OCI-LY7 (cell line): ENCODE measurements around the gene H2BW2. TPM values are rescaled to one million over a fixed set of nuclear protein-coding genes. Genes with fewer than 3 reads are reported as not detected.

Experiments
- Bru-seq: library from RNA; stranded (reverse); fragments of 400-500 nt; gene quantifications from one replicate; lab custom pipeline; 2021; lab: Mats Ljungman, UMichigan
- BruChase-seq, 2 experiments: library from RNA; stranded (reverse); fragments of 400-500 nt; gene quantifications; one replicate each; lab custom pipeline; 2021; lab: Mats Ljungman, UMichigan
- BruUV-seq: library from RNA; stranded (reverse); fragments of 400-500 nt; replicated peaks from 2 replicates; lab custom pipeline; 2021; lab: Mats Ljungman, UMichigan
- CTCF ChIA-PET: fragments of 300-600 bp; sonication (Branson Sonifier 250); formaldehyde crosslinking; loops from one replicate; lab custom pipeline; 2022; ENCODE audit warnings: antibody characterized with exemption; ENCODE audit not compliant: unreplicated experiment; lab: Charles Lee
- POLR2A ChIA-PET: fragments of 300-600 bp; sonication (Branson Sonifier 250); formaldehyde crosslinking; loops from one replicate; lab custom pipeline; 2022; ENCODE audit warnings: antibody characterized with exemption; lab: Charles Lee
- DNase-seq: peaks from one replicate; pipeline ENCODE4 v3.0.0-alpha.2; 2015; ENCODE audit warnings: low spot score
- H2AFZ ChIP-seq: fragments of 200-600 bp; sonication (generic), shearing (Covaris generic); 2 replicates; pipeline ENCODE4 v1.6.1; 2014; ENCODE audit warnings: mild to moderate bottlenecking, antibody characterized with exemption, low read length, moderate library complexity
- H3K27ac ChIP-seq: fragments of 200-600 bp; sonication (generic); 2 replicates; pipeline ENCODE4 v1.5.1; 2014; ENCODE audit warnings: mixed run types, low read depth, mild to moderate bottlenecking, moderate library complexity, low read length, inconsistent platforms; ENCODE audit not compliant: poor library complexity, severe bottlenecking
- H3K36me3 ChIP-seq: fragments of 200-600 bp; sonication (generic); 2 replicates; pipeline ENCODE4 v1.6.1; 2014; ENCODE audit warnings: mild to moderate bottlenecking, antibody characterized with exemption, low read length, moderate library complexity, mixed read lengths; ENCODE audit not compliant: insufficient read depth
- H3K4me1 ChIP-seq: fragments of 200-600 bp; sonication (generic); 2 replicates; pipeline ENCODE4 v1.5.1; 2014; ENCODE audit warnings: mild to moderate bottlenecking, low read length; ENCODE audit not compliant: insufficient read depth, poor library complexity, severe bottlenecking
- H3K4me2 ChIP-seq: fragments of 200-600 bp; sonication (generic); 2 replicates; pipeline ENCODE4 v1.6.1; 2014; ENCODE audit warnings: mild to moderate bottlenecking, low read length
- H3K4me3 ChIP-seq: fragments of 200-600 bp; sonication (generic); 2 replicates; pipeline ENCODE4 v1.5.1; 2014; ENCODE audit warnings: mild to moderate bottlenecking, low read depth, low read length; ENCODE audit not compliant: poor library complexity, severe bottlenecking
- H3K79me2 ChIP-seq: fragments of 200-600 bp; sonication (generic); 2 replicates; pipeline ENCODE4 v1.6.1; 2016; ENCODE audit warnings: low read depth, mild to moderate bottlenecking, low read length, moderate library complexity, mixed read lengths; ENCODE audit not compliant: insufficient read depth
- H3K9me2 ChIP-seq: fragments of 200-600 bp; sonication (generic); 2 replicates; pipeline ENCODE4 v1.6.1; 2016; ENCODE audit warnings: mild to moderate bottlenecking, low read length, mixed read lengths; ENCODE audit not compliant: insufficient read depth
- H3K9me3 ChIP-seq: fragments of 200-600 bp; sonication (generic); 2 replicates; pipeline ENCODE4 v1.6.1; 2014; ENCODE audit warnings: mild to moderate bottlenecking, mixed run types, low read length, mixed read lengths
- H4K20me1 ChIP-seq: fragments of 200-600 bp; sonication (generic); 2 replicates; pipeline ENCODE4 v1.6.1; 2014; ENCODE audit warnings: mild to moderate bottlenecking, antibody characterized with exemption, low read length, moderate library complexity, mixed read lengths; ENCODE audit not compliant: insufficient read depth
- CTCF ChIP-seq: fragments of 200-600 bp; sonication (generic); conservative IDR thresholded peaks from 2 replicates; pipeline ENCODE4 v1.5.1; 2014; ENCODE audit warnings: mild to moderate bottlenecking, antibody characterized with exemption, low read length, moderate library complexity, mixed read lengths
- EZH2phosphoT487 ChIP-seq: fragments of 200-600 bp; sonication (generic); IDR thresholded peaks from 2 replicates; pipeline ENCODE4 v1.6.1; 2018; ENCODE audit warnings: low read depth, borderline replicate concordance, mild to moderate bottlenecking, mixed run types, antibody characterized with exemption, low read length, moderate library complexity, mixed read lengths
- intact Hi-C: fragments of 100-400 bp; cut with micrococcal nuclease; formaldehyde crosslinking; loops from one replicate; pipeline ENCODE4 v1.10.0; 2022; ENCODE audit not compliant: unreplicated experiment
- long read RNA-seq: library from polyadenylated mRNA; stranded (forward); transcript quantifications from one replicate; pipeline ENCODE4 v2.0.0, GENCODE V29; 2022
- total RNA-seq, 2 experiments: library from RNA; depleted of rRNA in 1 of 2; stranded (reverse); fragments of >200 nt in 1 of 2; shearing (Covaris generic) in 1 of 2; gene quantifications; 2 replicates each; pipeline ENCODE4 v1.2.3, GENCODE V29; 2014 to 2022

Gene H2BW2
- total RNA-seq (2014; rRNA removed; shearing (Covaris generic)) = not detected in 2 replicates
- not detected in 2 replicates for total RNA-seq (2022)
- not detected for Bru-seq, nascent RNA
- BruChase-seq, experiment 1, labeled RNA remaining after a 6-hour chase = not detected
- not detected for BruChase-seq, experiment 2, labeled RNA remaining after a 2-hour chase
- long read RNA-seq = 0 reads

DNA sequence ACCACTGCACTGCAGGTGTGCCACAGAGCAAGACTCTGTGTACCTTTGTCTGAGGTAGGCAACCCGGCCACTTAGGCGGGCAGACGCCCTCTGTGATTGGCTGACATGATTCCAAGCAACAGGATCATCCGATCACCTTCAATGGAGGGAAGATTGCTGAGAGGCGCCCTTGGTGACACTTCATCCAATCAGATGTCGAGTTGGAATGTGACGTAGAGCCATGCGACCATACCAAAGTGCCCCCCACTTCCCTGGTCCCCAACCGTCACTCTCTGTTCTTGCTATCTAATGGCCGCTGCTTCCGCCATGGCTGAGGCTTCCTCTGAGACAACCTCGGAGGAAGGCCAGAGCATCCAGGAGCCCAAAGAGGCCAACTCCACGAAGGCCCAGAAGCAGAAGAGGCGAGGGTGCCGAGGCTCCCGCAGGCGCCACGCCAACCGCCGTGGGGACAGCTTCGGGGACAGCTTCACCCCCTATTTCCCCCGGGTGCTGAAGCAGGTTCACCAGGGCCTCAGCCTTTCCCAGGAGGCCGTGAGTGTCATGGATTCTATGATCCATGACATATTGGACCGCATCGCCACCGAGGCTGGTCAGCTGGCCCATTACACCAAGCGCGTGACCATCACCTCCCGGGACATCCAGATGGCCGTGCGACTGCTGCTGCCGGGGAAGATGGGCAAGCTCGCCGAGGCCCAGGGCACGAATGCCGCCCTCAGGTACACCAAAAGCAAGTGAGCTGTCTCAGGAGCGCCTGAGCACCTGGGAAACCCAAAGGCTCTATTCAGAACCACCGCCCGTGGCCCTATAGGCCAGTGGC, at the start of gene H2BW2:
Gene H2BW2 (plus strand): TSS at position 268 of the 817 bp plus-strand sequence. CDS start 39 bp downstream, at position 307.
- H3K4me3 ChIP-seq = no peak within 1 kb of the TSS
- CTCF ChIA-PET = no interaction called here
- BruUV-seq = no TSS peak
- no peak for DNase-seq
- no peak within 1 kb of the TSS for H3K4me2 ChIP-seq
- no peaks in the 10 kb centered on the region for H4K20me1 ChIP-seq
- no peaks in the 10 kb centered on the region for H3K4me1 ChIP-seq
- H3K9me2 ChIP-seq = no peaks in the 10 kb centered on the region
- TF ChIP-seq EZH2phosphoT487 = no peak
- TF ChIP-seq CTCF = no peak
- no peak within 1 kb of the TSS for H3K27ac ChIP-seq
- no peaks in the 10 kb centered on the region for H3K36me3 ChIP-seq
- H2AFZ ChIP-seq = no peak within 1 kb of the TSS
- no peaks in the 10 kb centered on the region for H3K79me2 ChIP-seq
- intact Hi-C loops = no loop called here
- H3K9me3 ChIP-seq = no peaks in the 10 kb centered on the region
- POLR2A ChIA-PET = no interaction called here

- no peaks in the 10 kb centered on the region for H3K9me3 ChIP-seq
- TF ChIP-seq CTCF (no peak), EZH2phosphoT487 (no peak)
- H3K36me3 ChIP-seq = no peaks in the 10 kb centered on the region
- no peaks in the 10 kb centered on the region for H3K79me2 ChIP-seq
- no peak overlapping the region for H3K27ac ChIP-seq
- H3K4me2 ChIP-seq = no peak overlapping the region
- no peak overlapping the region for H2AFZ ChIP-seq
- BruUV-seq = no TSS peak
- intact Hi-C loops = no loop called here
- no peaks in the 10 kb centered on the region for H3K9me2 ChIP-seq
- POLR2A ChIA-PET = no interaction called here
- no peaks in the 10 kb centered on the region for H4K20me1 ChIP-seq
- CTCF ChIA-PET = no interaction called here
- no peak for DNase-seq
- H3K4me3 ChIP-seq = no peak overlapping the region
- H3K4me1 ChIP-seq = no peaks in the 10 kb centered on the region
Observed at GRCh38 chrX:103999234-103999633, 40.5 kb upstream of the H2BW2 start.

DNA sequence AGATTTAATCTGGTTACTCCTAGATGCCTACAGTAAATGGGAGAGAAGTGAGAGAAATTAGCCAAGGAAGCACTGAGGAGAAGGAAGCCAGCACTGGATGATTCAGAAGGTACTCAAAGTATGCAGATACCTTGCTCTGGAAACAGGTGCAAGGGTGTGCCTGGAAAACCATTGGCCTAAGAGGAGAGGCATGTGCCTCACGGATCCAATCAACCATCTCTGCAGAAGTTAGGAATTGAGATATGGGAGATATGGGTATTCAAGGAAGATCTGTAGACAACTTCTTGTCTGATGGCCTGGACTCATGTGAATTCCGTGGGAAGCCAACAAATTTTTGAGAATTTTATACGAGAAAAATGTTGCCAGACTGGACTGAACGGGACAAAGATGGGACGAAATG, 30.9 kb upstream of the H2BW2 start:
- H3K79me2 ChIP-seq = no peaks in the 10 kb centered on the region
- no peaks in the 10 kb centered on the region for H3K36me3 ChIP-seq
- no peak overlapping the region for H3K4me2 ChIP-seq
- ChIA-PET CTCF (no interaction called here), POLR2A (no interaction called here)
- H3K4me1 ChIP-seq = no peaks in the 10 kb centered on the region
- TF ChIP-seq CTCF (no peak), EZH2phosphoT487 (no peak)
- no peak overlapping the region for H2AFZ ChIP-seq
- H3K4me3 ChIP-seq = no peak overlapping the region
- H3K9me2 ChIP-seq = no peaks in the 10 kb centered on the region
- no peak for DNase-seq
- H4K20me1 ChIP-seq = no peaks in the 10 kb centered on the region
- no peak overlapping the region for H3K27ac ChIP-seq
- no TSS peak for BruUV-seq
- intact Hi-C loops = no loop called here
- no peaks in the 10 kb centered on the region for H3K9me3 ChIP-seq
